Neural cell (in vitro differentiated cells): ENCODE results near the gene DIAPH1. TPM values are rescaled to one million over a fixed set of nuclear protein-coding genes. Genes with fewer than 3 reads are reported as not detected.

Experiments used
- H2AFZ ChIP-seq: fragments of 200-600, 300-800 bp; sonication (generic), shearing (Covaris generic); 2 replicates; pipeline ENCODE4 v1.6.0; 2014; ENCODE audit warnings: low read depth, mild to moderate bottlenecking, antibody characterized with exemption, low read length, moderate library complexity
- H3F3A ChIP-seq: fragments of 200-600 bp; shearing (Covaris generic); 2 replicates; pipeline ENCODE4 v1.6.1; 2016; ENCODE audit warnings: mild to moderate bottlenecking, moderate library complexity, mixed read lengths, antibody characterized with exemption, low read length; ENCODE audit not compliant: insufficient read depth, poor library complexity, severe bottlenecking
- H3K27ac ChIP-seq: fragments of 200-600, 300-800 bp; sonication (generic), shearing (Covaris generic); 2 replicates; pipeline ENCODE4 v1.5.1; 2014; ENCODE audit warnings: mild to moderate bottlenecking, low read length, moderate library complexity
- H3K27me3 ChIP-seq: fragments of 300-800, 200-600 bp; sonication (generic), shearing (Covaris generic); 2 replicates; pipeline ENCODE4 v1.6.0; 2014; ENCODE audit warnings: mild to moderate bottlenecking, low read depth, low read length, moderate library complexity; ENCODE audit not compliant: insufficient read depth
- H3K36me3 ChIP-seq: fragments of 300-800, 200-600 bp; sonication (generic), shearing (Covaris generic); 2 replicates; pipeline ENCODE4 v1.5.1; 2014; ENCODE audit warnings: mild to moderate bottlenecking, antibody characterized with exemption, low read length, moderate library complexity; ENCODE audit not compliant: insufficient read depth
- H3K4me2 ChIP-seq: fragments of 300-800, 200-600 bp; sonication (generic), shearing (Covaris generic); 2 replicates; pipeline ENCODE4 v1.6.0; 2014; ENCODE audit warnings: mild to moderate bottlenecking, low read length
- H3K4me3 ChIP-seq: fragments of 300-800, 200-600 bp; sonication (generic), shearing (Covaris generic); 2 replicates; pipeline ENCODE4 v1.5.1; 2014; ENCODE audit warnings: mild to moderate bottlenecking, low read length, moderate library complexity
- H3K79me2 ChIP-seq: fragments of 200-600 bp; shearing (Covaris generic); replicated peaks from 2 replicates; pipeline ENCODE4 v1.6.0; 2014; ENCODE audit warnings: mild to moderate bottlenecking, low read length, moderate library complexity; ENCODE audit not compliant: insufficient read depth
- H3K9ac ChIP-seq: fragments of 300-800, 200-600 bp; sonication (generic), shearing (Covaris generic); 2 replicates; pipeline ENCODE4 v1.6.1; 2016; ENCODE audit warnings: mild to moderate bottlenecking, low read length, mixed read lengths
- H3K9me2 ChIP-seq: fragments of 200-600 bp; shearing (Covaris generic); 2 replicates; pipeline ENCODE4 v1.6.1; 2016; ENCODE audit warnings: mild to moderate bottlenecking, low read length, mixed read lengths; ENCODE audit not compliant: insufficient read depth
- H3K9me3 ChIP-seq: fragments of 200-600, 300-800 bp; sonication (generic), shearing (Covaris generic); 2 replicates; pipeline ENCODE4 v1.6.1; 2016; ENCODE audit warnings: mild to moderate bottlenecking, mixed run types, low read length, moderate library complexity, mixed read lengths
- H4K20me1 ChIP-seq: fragments of 200-600 bp; shearing (Covaris generic); 2 replicates; pipeline ENCODE4 v1.6.1; 2016; ENCODE audit warnings: mild to moderate bottlenecking, mixed run types; ENCODE audit not compliant: insufficient read depth
- CTCF ChIP-seq: fragments of 450-650 bp; IDR thresholded peaks from 2 replicates; pipeline ENCODE4 v1.5.1; 2014; ENCODE audit warnings: antibody characterized with exemption, mild to moderate bottlenecking, moderate library complexity; ENCODE audit not compliant: poor library complexity, severe bottlenecking
- EP300 ChIP-seq: fragments of 450-650 bp; conservative IDR thresholded peaks from 2 replicates; pipeline ENCODE4 v1.6.1; 2014; ENCODE audit warnings: antibody characterized with exemption, mild to moderate bottlenecking, moderate library complexity; ENCODE audit not compliant: poor library complexity, severe bottlenecking
- EZH2 ChIP-seq: fragments of 200-600, 300-800 bp; shearing (Covaris generic), sonication (generic); IDR thresholded peaks from 2 replicates; pipeline ENCODE4 v1.6.1; 2014; ENCODE audit warnings: antibody characterized with exemption, low read length, borderline replicate concordance, mild to moderate bottlenecking; ENCODE audit not compliant: insufficient read depth, poor library complexity, severe bottlenecking
- MXI1 ChIP-seq: fragments of 450-650 bp; conservative IDR thresholded peaks from 2 replicates; pipeline ENCODE4 v1.6.1; 2014; ENCODE audit warnings: antibody characterized with exemption, mild to moderate bottlenecking; ENCODE audit not compliant: poor library complexity, severe bottlenecking
- POLR2AphosphoS5 ChIP-seq: IDR thresholded peaks from 2 replicates; pipeline ENCODE4 v1.6.1; 2012
- RAD21 ChIP-seq: fragments of 450-650 bp; conservative IDR thresholded peaks from 2 replicates; pipeline ENCODE4 v1.6.1; 2014; ENCODE audit warnings: antibody characterized with exemption, mild to moderate bottlenecking, moderate library complexity
- REST ChIP-seq: IDR thresholded peaks from 2 replicates; pipeline ENCODE4 v1.6.1; 2012; ENCODE audit warnings: borderline replicate concordance
- SMC3 ChIP-seq: fragments of 450-650 bp; conservative IDR thresholded peaks from 2 replicates; pipeline ENCODE4 v1.6.1; 2014; ENCODE audit warnings: antibody characterized with exemption, mild to moderate bottlenecking, moderate library complexity; ENCODE audit not compliant: poor library complexity
- TAF1 ChIP-seq: IDR thresholded peaks from 2 replicates; pipeline ENCODE4 v1.6.1; 2012; ENCODE audit warnings: low read depth
- polyA plus RNA-seq: library from polyadenylated mRNA; depleted of rRNA; stranded (reverse); fragments of >200 nt; gene quantifications from 2 replicates; pipeline ENCODE4 v1.2.3, GENCODE V29; 2014

DIAPH1 gene
- polyA plus RNA-seq, 1 donor from 2014 or later = 21.9 TPM

GRCh38 chr5:141564216-141564692 lies 54.5 kb downstream of the DIAPH1 start:
- H3K9me3 ChIP-seq = no peaks in the 10 kb centered on the region
- H3K79me2 ChIP-seq = no peaks in the 10 kb centered on the region
- H4K20me1 ChIP-seq = no peaks in the 10 kb centered on the region
- no peak overlapping the region for H3K9ac ChIP-seq
- H3K9me2 ChIP-seq = no peaks in the 10 kb centered on the region
- no peaks in the 10 kb centered on the region for H3K27me3 ChIP-seq
- peaks cover 5% of the 10 kb centered on the region for H3K36me3 ChIP-seq
- H3K4me3 ChIP-seq = no peak overlapping the region
- H3K4me2 ChIP-seq = no peak overlapping the region
- no peak overlapping the region for H2AFZ ChIP-seq
- H3F3A ChIP-seq = peaks cover 3% of the 10 kb centered on the region
- TF ChIP-seq POLR2AphosphoS5 (no peak), EZH2 (no peak), REST (no peak), MXI1 (no peak), EP300 (peak; percentile 72), SMC3 (peak; percentile 99), CTCF (peak; percentile 100), TAF1 (no peak), RAD21 (peak; percentile 88)
- peak overlapping the region; percentile 68 for H3K27ac ChIP-seq

- peak overlapping the region; percentile 30 for H2AFZ ChIP-seq
- peak overlapping the region; percentile 99 for H3K27ac ChIP-seq
- no peaks in the 10 kb centered on the region for H3K9me3 ChIP-seq
- H3K4me3 ChIP-seq = peak overlapping the region; percentile 55
- no peaks in the 10 kb centered on the region for H3K27me3 ChIP-seq
- peak overlapping the region; percentile 69 for H3K4me2 ChIP-seq
- no peaks in the 10 kb centered on the region for H3K79me2 ChIP-seq
- peaks cover 5% of the 10 kb centered on the region for H3K36me3 ChIP-seq
- no peaks in the 10 kb centered on the region for H3K9me2 ChIP-seq
- no peaks in the 10 kb centered on the region for H4K20me1 ChIP-seq
- TF ChIP-seq EP300 = peak; percentile 81
- TF ChIP-seq SMC3 = peak; percentile 99
- peak; percentile 96 for TF ChIP-seq CTCF
- TF ChIP-seq MXI1 = no peak
- TF ChIP-seq POLR2AphosphoS5 = peak; percentile 90
- no peak for TF ChIP-seq EZH2
- TF ChIP-seq REST = peak; percentile 91
- peak; percentile 81 for TF ChIP-seq TAF1
- TF ChIP-seq RAD21 = peak; percentile 96
- peak overlapping the region; percentile 79 for H3K9ac ChIP-seq
- H3F3A ChIP-seq = peaks cover 3% of the 10 kb centered on the region
Measured at GRCh38 chr5:141560725-141561483, 57.9 kb downstream of the DIAPH1 start.
